ENCODE measurements around the gene PSMB8.

PSMB8 gene

DNA sequence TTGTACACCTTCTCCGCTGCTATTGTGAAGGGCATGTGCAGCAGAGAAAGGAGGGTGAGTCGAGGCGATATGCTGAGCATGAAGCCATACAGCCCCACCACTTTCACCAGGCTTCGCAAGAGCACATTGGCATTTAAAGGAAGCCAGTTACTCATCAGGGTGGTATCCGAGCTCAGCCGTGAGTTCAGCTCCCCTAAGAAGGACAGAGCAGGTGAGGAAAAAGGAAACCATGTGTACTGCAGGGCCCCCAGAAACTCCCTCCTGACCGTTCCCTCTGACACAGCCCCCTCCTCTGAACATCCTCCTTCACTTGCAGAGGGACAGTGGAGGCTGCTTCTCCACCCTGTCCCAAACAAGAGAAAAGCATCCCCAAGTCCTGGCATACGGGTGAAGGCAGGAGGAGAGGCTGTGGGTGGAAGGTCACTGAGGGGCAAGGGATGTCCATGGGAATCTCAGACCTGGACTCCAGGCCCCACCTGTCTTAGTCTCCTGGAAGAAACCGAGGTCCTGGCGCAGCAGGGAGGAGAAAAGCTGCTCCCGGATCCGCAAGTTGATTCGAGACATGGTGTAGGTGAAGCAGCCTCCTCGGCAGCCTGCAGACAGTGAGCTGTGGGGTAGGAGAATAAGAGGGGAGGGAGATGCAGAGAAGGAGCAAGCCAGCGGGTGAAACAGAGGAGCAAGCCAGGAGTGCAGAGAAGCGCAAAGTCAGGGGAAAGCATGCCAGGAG, 8.5 kb downstream of the PSMB8 start:
- TF ChIP-seq, protein P1, sequence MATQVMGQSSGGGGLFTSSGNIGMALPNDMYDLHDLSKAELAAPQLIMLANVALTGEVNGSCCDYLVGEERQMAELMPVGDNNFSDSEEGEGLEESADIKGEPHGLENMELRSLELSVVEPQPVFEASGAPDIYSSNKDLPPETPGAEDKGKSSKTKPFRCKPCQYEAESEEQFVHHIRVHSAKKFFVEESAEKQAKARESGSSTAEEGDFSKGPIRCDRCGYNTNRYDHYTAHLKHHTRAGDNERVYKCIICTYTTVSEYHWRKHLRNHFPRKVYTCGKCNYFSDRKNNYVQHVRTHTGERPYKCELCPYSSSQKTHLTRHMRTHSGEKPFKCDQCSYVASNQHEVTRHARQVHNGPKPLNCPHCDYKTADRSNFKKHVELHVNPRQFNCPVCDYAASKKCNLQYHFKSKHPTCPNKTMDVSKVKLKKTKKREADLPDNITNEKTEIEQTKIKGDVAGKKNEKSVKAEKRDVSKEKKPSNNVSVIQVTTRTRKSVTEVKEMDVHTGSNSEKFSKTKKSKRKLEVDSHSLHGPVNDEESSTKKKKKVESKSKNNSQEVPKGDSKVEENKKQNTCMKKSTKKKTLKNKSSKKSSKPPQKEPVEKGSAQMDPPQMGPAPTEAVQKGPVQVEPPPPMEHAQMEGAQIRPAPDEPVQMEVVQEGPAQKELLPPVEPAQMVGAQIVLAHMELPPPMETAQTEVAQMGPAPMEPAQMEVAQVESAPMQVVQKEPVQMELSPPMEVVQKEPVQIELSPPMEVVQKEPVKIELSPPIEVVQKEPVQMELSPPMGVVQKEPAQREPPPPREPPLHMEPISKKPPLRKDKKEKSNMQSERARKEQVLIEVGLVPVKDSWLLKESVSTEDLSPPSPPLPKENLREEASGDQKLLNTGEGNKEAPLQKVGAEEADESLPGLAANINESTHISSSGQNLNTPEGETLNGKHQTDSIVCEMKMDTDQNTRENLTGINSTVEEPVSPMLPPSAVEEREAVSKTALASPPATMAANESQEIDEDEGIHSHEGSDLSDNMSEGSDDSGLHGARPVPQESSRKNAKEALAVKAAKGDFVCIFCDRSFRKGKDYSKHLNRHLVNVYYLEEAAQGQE (IDR thresholded peaks at IDR 0.05; ENCODE audit: insufficient read depth in 1 of 2, low read depth in 2 of 2, low read length in 2 of 2): no peak
- TF ChIP-seq FOXP2 (optimal IDR thresholded peaks at IDR 0.05; ENCODE audit: borderline replicate concordance, extremely low read depth, extremely low read length, insufficient read depth): no peak
- no peak for TF ChIP-seq POLR2AphosphoS5 (IDR thresholded peaks at IDR 0.05; ENCODE audit: low read depth, low read length)
- TF ChIP-seq SIN3A (IDR thresholded peaks at IDR 0.05; ENCODE audit: borderline replicate concordance, insufficient read depth, low read length): no peak
- no peak for TF ChIP-seq TAF1 (IDR thresholded peaks at IDR 0.05; ENCODE audit: borderline replicate concordance, insufficient read depth, low read length)

DNA sequence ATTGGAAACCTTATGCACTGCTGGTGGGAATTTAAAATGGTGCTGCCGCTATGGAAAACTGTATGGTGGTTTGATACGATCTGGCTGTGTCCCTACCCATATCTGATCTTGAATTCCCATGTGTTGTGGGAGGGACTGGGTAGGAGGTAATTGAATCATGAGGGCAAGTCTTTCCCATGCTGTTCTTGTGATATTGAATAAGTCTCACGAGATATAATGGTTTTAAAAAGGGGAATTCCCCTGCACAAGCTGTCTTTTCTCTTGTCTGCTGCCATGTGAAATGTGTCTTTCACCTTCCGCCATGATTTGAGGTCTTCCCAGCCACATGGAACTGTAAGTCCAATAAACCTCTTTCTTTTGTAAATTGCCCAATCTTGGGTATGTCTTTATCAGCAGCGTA, 10.2 kb downstream of the PSMB8 start:
- TF ChIP-seq TAF1 (IDR thresholded peaks at IDR 0.05; ENCODE audit: borderline replicate concordance, insufficient read depth, low read length) (no peak), FOXP2 (optimal IDR thresholded peaks at IDR 0.05; ENCODE audit: borderline replicate concordance, extremely low read depth, extremely low read length, insufficient read depth) (no peak), POLR2AphosphoS5 (IDR thresholded peaks at IDR 0.05; ENCODE audit: low read depth, low read length) (no peak), SIN3A (IDR thresholded peaks at IDR 0.05; ENCODE audit: borderline replicate concordance, insufficient read depth, low read length) (no peak)
- TF ChIP-seq, protein P1 (IDR thresholded peaks at IDR 0.05; ENCODE audit: insufficient read depth in 1 of 2, low read depth in 2 of 2, low read length in 2 of 2): no peak

GRCh38 chr6:32832535-32832934, 11.3 kb downstream of the PSMB8 start:
- TF ChIP-seq, protein P1 (IDR thresholded peaks at IDR 0.05; ENCODE audit: insufficient read depth in 1 of 2, low read depth in 2 of 2, low read length in 2 of 2): no peak
- TF ChIP-seq FOXP2 (optimal IDR thresholded peaks at IDR 0.05; ENCODE audit: borderline replicate concordance, extremely low read depth, extremely low read length, insufficient read depth): no peak
- TF ChIP-seq SIN3A (IDR thresholded peaks at IDR 0.05; ENCODE audit: borderline replicate concordance, insufficient read depth, low read length): no peak
- TF ChIP-seq POLR2AphosphoS5 (IDR thresholded peaks at IDR 0.05; ENCODE audit: low read depth, low read length): no peak
- TF ChIP-seq TAF1 (IDR thresholded peaks at IDR 0.05; ENCODE audit: borderline replicate concordance, insufficient read depth, low read length): no peak

DNA sequence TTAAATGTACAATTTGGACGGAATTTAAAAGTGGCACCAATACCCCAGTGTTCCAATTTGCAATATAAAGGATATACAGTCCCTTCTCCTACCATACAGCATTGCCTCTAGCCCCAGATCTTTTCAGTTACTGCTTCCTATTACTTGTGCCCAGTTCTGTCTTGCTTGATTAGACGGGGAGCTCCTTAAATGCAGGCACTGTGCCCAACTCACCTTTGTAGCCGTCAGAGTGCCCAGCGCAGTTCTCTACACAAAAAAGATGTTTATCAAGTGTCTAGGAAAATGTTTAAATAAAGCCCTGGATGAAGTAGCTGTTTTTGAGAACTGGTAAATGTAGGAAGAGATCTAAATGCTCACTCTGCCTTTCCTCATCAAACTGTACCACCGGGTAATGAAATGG, 12.9 kb downstream of the PSMB8 start:
- TF ChIP-seq TAF1 (IDR thresholded peaks at IDR 0.05; ENCODE audit: borderline replicate concordance, insufficient read depth, low read length): no peak
- TF ChIP-seq FOXP2 (optimal IDR thresholded peaks at IDR 0.05; ENCODE audit: borderline replicate concordance, extremely low read depth, extremely low read length, insufficient read depth): no peak
- no peak for TF ChIP-seq SIN3A (IDR thresholded peaks at IDR 0.05; ENCODE audit: borderline replicate concordance, insufficient read depth, low read length)
- TF ChIP-seq POLR2AphosphoS5 (IDR thresholded peaks at IDR 0.05; ENCODE audit: low read depth, low read length): no peak
- TF ChIP-seq, protein P1 (IDR thresholded peaks at IDR 0.05; ENCODE audit: insufficient read depth in 1 of 2, low read depth in 2 of 2, low read length in 2 of 2): no peak

All from PFSK-1 (cell line).